8988T (cell line): ENCODE data around the gene KRTAP5-7.
"Not testable (repeated sequence)": the region's sequence is repeated elsewhere in the genome, so short reads cannot be mapped to it uniquely, and the experiment has no call there.

Experiments used
- DNase-seq: peaks from one replicate; pipeline ENCODE4 v3.0.0; 2011

The KRTAP5-7 gene

GRCh38 chr11:71496421-71496820 lies 30.6 kb upstream of the KRTAP5-7 start:
- no peak for DNase-seq

- no peak for DNase-seq
Observed at GRCh38 chr11:71498091-71498490, 29.0 kb upstream of the KRTAP5-7 start.

- no peak for DNase-seq
Observed at GRCh38 chr11:71499125-71499524, 27.9 kb upstream of the KRTAP5-7 start.

GRCh38 chr11:71499546-71499945 lies 27.5 kb upstream of the KRTAP5-7 start:
- DNase-seq = no peak

- DNase-seq = no peak
Observed at GRCh38 chr11:71500601-71501021, 26.5 kb upstream of the KRTAP5-7 start.

- no peak for DNase-seq
Observed at GRCh38 chr11:71501071-71501985, 25.7 kb upstream of the KRTAP5-7 start.

GRCh38 chr11:71502026-71502425 lies 25.0 kb upstream of the KRTAP5-7 start:
- no peak for DNase-seq

GRCh38 chr11:71502871-71503435 lies 24.1 kb upstream of the KRTAP5-7 start:
- DNase-seq = no peak

GRCh38 chr11:71504531-71504930 lies 22.5 kb upstream of the KRTAP5-7 start:
- DNase-seq = no peak

- DNase-seq = no peak
Observed at GRCh38 chr11:71505001-71505400, 22.1 kb upstream of the KRTAP5-7 start.

GRCh38 chr11:71505781-71506180 lies 21.3 kb upstream of the KRTAP5-7 start:
- no peak for DNase-seq

GRCh38 chr11:71507102-71507501 lies 20.0 kb upstream of the KRTAP5-7 start:
- no peak for DNase-seq

- DNase-seq = no peak
Observed at GRCh38 chr11:71518506-71519471, 8.3 kb upstream of the KRTAP5-7 start.

GRCh38 chr11:71519546-71519945 lies 7.5 kb upstream of the KRTAP5-7 start:
- DNase-seq = no peak

- no peak for DNase-seq
Observed at GRCh38 chr11:71525188-71525937, 1.7 kb upstream of the KRTAP5-7 start.

GRCh38 chr11:71525938-71526495 lies 1.1 kb upstream of the KRTAP5-7 start:
- DNase-seq = no peak

- DNase-seq = no peak
Observed at GRCh38 chr11:71527576-71528210, 626 bp downstream of the KRTAP5-7 start.

GRCh38 chr11:71530602-71531001 lies 3.5 kb downstream of the KRTAP5-7 start:
- DNase-seq = no peak

GRCh38 chr11:71532036-71532610 lies 5.1 kb downstream of the KRTAP5-7 start:
- DNase-seq = no peak

GRCh38 chr11:71534711-71535608 lies 7.9 kb downstream of the KRTAP5-7 start:
- DNase-seq = not testable (repeated sequence)
